GM12878 (cell line): ENCODE data around the gene LENG1. TPM values are rescaled to one million over a fixed set of nuclear protein-coding genes. Genes with fewer than 3 reads are reported as not detected.
A peak's percentile ranks its signal among the peaks of the same experiment; 100 is the strongest.

Experiments used
- ATAC-seq: fragments of 200-7000 bp; cut with Tn5 transposase; 3 replicates; pipeline ENCODE4 v1.9.1; 2020; ENCODE audit warnings: mild to moderate bottlenecking, moderate library complexity
- BruUV-seq: library from RNA; stranded (reverse); fragments of 400-500 nt; replicated peaks from 2 replicates; lab custom pipeline; 2021; lab: Mats Ljungman, UMichigan
- CTCF ChIA-PET: fragments of 300-600 bp; sonication (Branson Sonifier 250); formaldehyde crosslinking; extraction: SDS; loops from one replicate; lab custom pipeline; 2021; ENCODE audit warnings: inconsistent platforms; lab: Yijun Ruan, JAX
- POLR2A ChIA-PET: fragments of 350-600 bp; formaldehyde crosslinking; extraction: SDS; loops from one replicate; lab custom pipeline; 2021; ENCODE audit warnings: inconsistent platforms; lab: Charles Lee
- RAD21 ChIA-PET: fragments of 300-600 bp; sonication (Branson Sonifier 250); formaldehyde crosslinking; loops from one replicate; lab custom pipeline; 2023; ENCODE audit warnings: antibody characterized with exemption; ENCODE audit not compliant: unreplicated experiment; lab: Charles Lee
- SMC1A ChIA-PET: fragments of 300-600 bp; sonication (Branson Sonifier 250); formaldehyde crosslinking; loops from one replicate; lab custom pipeline; 2023; ENCODE audit not compliant: unreplicated experiment, uncharacterized antibody; lab: Charles Lee
- DNase-seq: peaks from one replicate; pipeline ENCODE4 v3.0.0-alpha.2; 2011; ENCODE audit warnings: low read depth, low spot score
- FAIRE-seq: peaks from 3 replicates; lab custom pipeline; 2011; peaks lifted over from hg19 to GRCh38; lab: Jason Lieb, UNC
- H2AFZ ChIP-seq: 2 replicates; pipeline ENCODE4 v1.6.0; 2011; ENCODE audit warnings: low read depth, low read length, control low read depth; ENCODE audit not compliant: control insufficient read depth
- H3K27ac ChIP-seq: 2 replicates; pipeline ENCODE4 v1.5.1; 2011; ENCODE audit warnings: control low read depth; ENCODE audit not compliant: control insufficient read depth, insufficient read depth
- H3K27me3 ChIP-seq, 2 experiments: replicated peaks in 1 of 2; 2 replicates each; pipeline versions ENCODE4 v1.6.0 to v1.6.1; 2011; ENCODE audit warnings: low read length in 1 of 2; ENCODE audit not compliant: control insufficient read depth in 2 of 2, insufficient read depth in 2 of 2
- H3K36me3 ChIP-seq, 2 experiments: 2 replicates each; pipeline ENCODE4 v1.5.1; 2011; ENCODE audit warnings: low read length in 1 of 2; ENCODE audit not compliant: control insufficient read depth in 2 of 2, insufficient read depth in 2 of 2
- H3K4me1 ChIP-seq: 2 replicates; pipeline ENCODE4 v1.6.1; 2011; ENCODE audit warnings: mild to moderate bottlenecking, low read length, moderate library complexity, mixed read lengths; ENCODE audit not compliant: control insufficient read depth, insufficient read depth
- H3K4me2 ChIP-seq: 2 replicates; pipeline ENCODE4 v1.6.0; 2011; ENCODE audit warnings: control low read depth; ENCODE audit not compliant: control insufficient read depth, insufficient read depth
- H3K4me3 ChIP-seq: fragments of 200-600 bp; sonication (generic); 2 replicates; pipeline ENCODE4 v1.5.1; 2016
- H3K79me2 ChIP-seq: 2 replicates; pipeline ENCODE4 v1.6.0; 2011; ENCODE audit warnings: low read length; ENCODE audit not compliant: control insufficient read depth, insufficient read depth
- H3K9ac ChIP-seq: 2 replicates; pipeline ENCODE4 v1.8.0; 2011; ENCODE audit warnings: low read length, control low read depth, mixed read lengths; ENCODE audit not compliant: control insufficient read depth, insufficient read depth
- H3K9me3 ChIP-seq: replicated peaks from 3 replicates; pipeline ENCODE4 v1.5.1; 2011; ENCODE audit warnings: mild to moderate bottlenecking, low read length; ENCODE audit not compliant: control insufficient read depth, insufficient read depth
- H4K20me1 ChIP-seq: 2 replicates; pipeline ENCODE4 v1.6.0; 2011; ENCODE audit not compliant: control insufficient read depth, insufficient read depth
- CBX3 ChIP-seq: fragments of 200-600 bp; sonication (generic); IDR thresholded peaks from 2 replicates; pipeline ENCODE4 v1.6.1; 2016; ENCODE audit warnings: low read depth, borderline replicate concordance
- CHD1 ChIP-seq: IDR thresholded peaks from 2 replicates; pipeline ENCODE4 v1.6.1; 2012; ENCODE audit warnings: low read depth, low read length, improper control_type of control experiment
- DPF2 ChIP-seq: fragments of 450-650 bp; IDR thresholded peaks from 2 replicates; pipeline ENCODE4 v1.6.1; 2017; ENCODE audit warnings: mild to moderate bottlenecking
- JUNB ChIP-seq: IDR thresholded peaks from 2 replicates; pipeline ENCODE4 v1.6.1; 2016; ENCODE audit warnings: antibody characterized with exemption, mild to moderate bottlenecking
- KDM1A ChIP-seq: fragments of 200-600 bp; sonication (generic); IDR thresholded peaks from 2 replicates; pipeline ENCODE4 v1.6.1; 2016; ENCODE audit warnings: borderline replicate concordance
- MLLT1 ChIP-seq: fragments of 450-650 bp; IDR thresholded peaks from 2 replicates; pipeline ENCODE4 v1.6.1; 2016; ENCODE audit warnings: mild to moderate bottlenecking
- NFIC ChIP-seq: IDR thresholded peaks from 2 replicates; pipeline ENCODE4 v1.6.1; 2012; ENCODE audit warnings: low read depth, mild to moderate bottlenecking, inconsistent platforms, low read length, moderate library complexity
- POLR2A ChIP-seq: IDR thresholded peaks from 2 replicates; pipeline ENCODE4 v1.6.1; 2011; ENCODE audit warnings: low read depth, mild to moderate bottlenecking, low read length
- SUZ12 ChIP-seq: fragments of 200-600 bp; sonication (generic); IDR thresholded peaks from one replicate; pipeline ENCODE4 v1.6.1; 2018; ENCODE audit warnings: antibody characterized with exemption, mild to moderate bottlenecking; ENCODE audit not compliant: unreplicated experiment
- ZBTB33 ChIP-seq: fragments of 450-650 bp; IDR thresholded peaks from 2 replicates; pipeline ENCODE4 v1.6.1; 2017; ENCODE audit warnings: mild to moderate bottlenecking
- ZNF207 ChIP-seq: fragments of 450-650 bp; IDR thresholded peaks from 2 replicates; pipeline ENCODE4 v1.6.1; 2014; ENCODE audit warnings: antibody characterized with exemption, mild to moderate bottlenecking, borderline replicate concordance
- WGBS: methylation state at CpG from one replicate; pipeline ENCODE4 v1.1.6; 2016; ENCODE audit warnings: low lambda C conversion rate; ENCODE audit not compliant: insufficient replicate concordance, insufficient coverage; ENCODE audit errors: missing lambda C conversion rate; 5-methylcytosine and 5-hydroxymethylcytosine counted together
- in situ Hi-C: fragments of 300-500 bp; cut with MboI; formaldehyde crosslinking; loops from 9 replicates; pipeline ENCODE4 v1.14.3; 2018; ENCODE audit warnings: mixed read lengths
- intact Hi-C: fragments of 100-400 bp; cut with micrococcal nuclease; formaldehyde crosslinking; loops from one replicate; pipeline ENCODE4 v1.14.2; 2022; ENCODE audit not compliant: unreplicated experiment
- polyA plus RNA-seq, 11 experiments: library from polyadenylated mRNA; depleted of rRNA in 4 of 11; unstranded in 6 of 11; stranded (reverse) in 5 of 11; fragments of >200 nt; fragmentation: Nextera tagmentation in 4 of 11; fragmentation: Illumina TruSeq in 1 of 11; extraction: Ambion mirVana in 4 of 11; extraction: Trizol in 1 of 11; gene quantifications; 1 replicate in 1 of 11; 2 replicates in 10 of 11; pipeline versions ENCODE4 v1.2.1 to v1.2.3, GENCODE V29; 2011 to 2016; ENCODE audit warnings: inconsistent platforms in 2 of 11, missing spikeins in 2 of 11, low read depth in 1 of 11
- total RNA-seq, 4 experiments: library from RNA; depleted of rRNA in 3 of 4; stranded (reverse); fragments of >200 nt in 3 of 4; fragmentation: Illumina TruSeq in 1 of 4; extraction: Trizol in 1 of 4; gene quantifications; 2 replicates each; pipeline versions ENCODE4 v1.2.1 to v1.2.3, GENCODE V29; 2013 to 2021

Gene LENG1
- total and polyA plus RNA-seq, 10 of the 15 experiments (the other 5 are each of a cell fraction or from before 2014, with no cell fraction given) = 0.21 to 10.8 (median 5.8) TPM

- TF ChIP-seq CBX3 (no peak), MLLT1 (no peak), KDM1A (no peak), SUZ12 (no peak), ZBTB33 (no peak), DPF2 (no peak), JUNB (no peak), CHD1 (no peak), ZNF207 (no peak)
These were observed 10.3 kb downstream of the LENG1 start (continued) for GRCh38 chr19:54149021-54149812.

- intact Hi-C loops = no loop called here
- in situ Hi-C loops = loop anchor here (25.0 kb wide), 1 partner anchor 1514 kb away; the partner anchor contains the start of gene U2AF2
- Histone ChIP-seq H3K79me2 (no peaks in the 10 kb centered on the region), H3K36me3 (peaks cover 37 to 43% of the 10 kb centered on the region in 2 experiments; a peak in 3 of 4 replicates), H3K9me3 (no peaks in the 10 kb centered on the region), H3K9ac (no peak overlapping the region), H2AFZ (no peak overlapping the region), H3K4me2 (no peak overlapping the region), H3K4me1 (no peaks in the 10 kb centered on the region), H3K27ac (no peak overlapping the region), H4K20me1 (no peaks in the 10 kb centered on the region), H3K4me3 (no peak overlapping the region), H3K27me3 (no peaks in the 10 kb centered on the region)
- ATAC-seq = no peak
- WGBS = 98% methylated on average over 13 of the region's 19 CpGs
- TF ChIP-seq NFIC = no peak
- 0 out of 2 replicates have a peak, but pooled peaks have one; percentile 27 for TF ChIP-seq POLR2A
- ChIA-PET CTCF (no interaction called here), RAD21 (no interaction called here), SMC1A (no interaction called here), POLR2A (interaction anchor here (2.0 to 3.1 kb wide), 2 partner anchors 11 kb away, joined by 6 to 8 read pairs; partner anchors contain the start of gene LENG1)
- no peak for FAIRE-seq
- BruUV-seq = no TSS peak
- no peak for DNase-seq
These were observed 11.4 kb downstream of the LENG1 start for GRCh38 chr19:54148158-54148557.
